Measurements from ENCODE around the gene P2RY8. TPM values are rescaled to one million over a fixed set of nuclear protein-coding genes. Genes with fewer than 3 reads are reported as not detected.

P2RY8 gene
- total RNA-seq, 2 donors from 2014 or later: 4.0 to 4.2 TPM

DNA sequence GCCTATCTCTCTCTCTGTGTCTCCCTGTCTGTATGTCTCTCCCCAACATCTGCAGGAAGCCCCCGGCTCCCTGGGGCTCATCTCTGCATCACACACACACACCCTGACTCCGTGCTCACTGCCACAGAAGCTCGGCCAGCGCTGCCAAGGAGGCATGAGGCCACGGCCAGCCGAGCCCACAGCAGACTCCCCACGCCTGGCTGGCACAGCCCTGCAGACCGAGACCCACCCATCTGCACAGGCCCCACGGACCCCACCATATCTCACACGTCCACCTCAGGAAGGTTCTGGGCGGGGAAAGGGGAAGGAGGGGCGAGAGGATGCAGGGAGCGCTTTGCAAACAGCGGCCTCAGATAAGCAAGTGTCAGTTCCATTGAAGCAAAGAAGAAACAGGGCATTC, 116.6 kb downstream of the P2RY8 start:
- TF ChIP-seq, protein P1, sequence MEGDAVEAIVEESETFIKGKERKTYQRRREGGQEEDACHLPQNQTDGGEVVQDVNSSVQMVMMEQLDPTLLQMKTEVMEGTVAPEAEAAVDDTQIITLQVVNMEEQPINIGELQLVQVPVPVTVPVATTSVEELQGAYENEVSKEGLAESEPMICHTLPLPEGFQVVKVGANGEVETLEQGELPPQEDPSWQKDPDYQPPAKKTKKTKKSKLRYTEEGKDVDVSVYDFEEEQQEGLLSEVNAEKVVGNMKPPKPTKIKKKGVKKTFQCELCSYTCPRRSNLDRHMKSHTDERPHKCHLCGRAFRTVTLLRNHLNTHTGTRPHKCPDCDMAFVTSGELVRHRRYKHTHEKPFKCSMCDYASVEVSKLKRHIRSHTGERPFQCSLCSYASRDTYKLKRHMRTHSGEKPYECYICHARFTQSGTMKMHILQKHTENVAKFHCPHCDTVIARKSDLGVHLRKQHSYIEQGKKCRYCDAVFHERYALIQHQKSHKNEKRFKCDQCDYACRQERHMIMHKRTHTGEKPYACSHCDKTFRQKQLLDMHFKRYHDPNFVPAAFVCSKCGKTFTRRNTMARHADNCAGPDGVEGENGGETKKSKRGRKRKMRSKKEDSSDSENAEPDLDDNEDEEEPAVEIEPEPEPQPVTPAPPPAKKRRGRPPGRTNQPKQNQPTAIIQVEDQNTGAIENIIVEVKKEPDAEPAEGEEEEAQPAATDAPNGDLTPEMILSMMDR (IDR thresholded peaks at IDR 0.05): no peak
- ATAC-seq (ENCODE audit: insufficient number of reproducible peaks, low FRiP score, low read depth) (no peak), DNase-seq (ENCODE audit: low spot score) (no peak)
- no peak overlapping the region for H3K4me3 ChIP-seq
- no peak overlapping the region for H3K27ac ChIP-seq
- no peaks in the 10 kb centered on the region for H3K4me1 ChIP-seq (ENCODE audit: control insufficient read depth in 1 of 2, low read depth in 2 of 2)
- peaks cover 52% of the 10 kb centered on the region for H3K36me3 ChIP-seq
- peaks cover 11% of the 10 kb centered on the region for H3K9me3 ChIP-seq
- H3K27me3 ChIP-seq (replicated peaks; ENCODE audit: insufficient read depth): no peaks in the 10 kb centered on the region

DNA sequence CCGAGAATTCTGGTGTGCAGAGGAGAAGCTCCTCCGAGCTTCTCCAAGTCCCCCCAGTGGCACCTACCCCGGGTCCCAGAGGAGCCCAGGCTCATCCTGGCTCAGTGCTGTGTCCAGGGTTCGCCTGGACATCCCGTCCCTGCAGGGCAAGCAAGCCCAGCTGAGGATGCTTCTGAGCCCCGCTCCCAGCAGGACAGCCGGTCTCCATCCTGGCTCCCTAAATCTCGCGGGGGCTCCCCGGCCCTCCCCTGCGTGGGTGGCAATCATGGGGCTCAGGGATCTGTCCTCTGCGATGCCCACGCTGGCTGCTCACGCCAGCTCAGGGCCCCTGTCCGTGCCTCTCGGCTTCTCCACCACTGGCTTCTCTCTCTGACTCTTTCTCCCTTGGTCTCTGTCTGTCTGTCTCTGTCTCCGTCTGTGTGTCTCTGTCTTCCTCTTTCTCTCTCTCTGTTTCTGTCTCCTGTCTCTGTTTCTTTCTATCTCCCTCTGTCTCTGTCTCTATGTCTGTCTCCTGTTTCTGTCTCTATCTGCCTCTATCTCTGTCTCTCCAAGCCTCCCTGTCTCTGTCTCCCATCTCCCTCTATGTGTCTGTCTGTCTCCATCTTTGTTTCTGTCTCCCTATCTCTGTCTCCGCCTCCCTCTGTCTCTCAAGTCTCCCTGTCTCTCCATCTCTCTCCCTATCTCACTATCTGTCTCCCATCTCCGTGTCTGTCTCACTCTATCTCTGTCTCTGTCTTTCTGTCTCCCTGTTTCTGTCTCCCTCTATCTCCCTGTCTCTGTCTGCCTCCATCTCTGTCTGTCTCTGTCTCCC, 117.2 kb downstream of the P2RY8 start:
- no peak for DNase-seq (ENCODE audit: low spot score)
- ATAC-seq (ENCODE audit: insufficient number of reproducible peaks, low FRiP score, low read depth): no peak

DNA sequence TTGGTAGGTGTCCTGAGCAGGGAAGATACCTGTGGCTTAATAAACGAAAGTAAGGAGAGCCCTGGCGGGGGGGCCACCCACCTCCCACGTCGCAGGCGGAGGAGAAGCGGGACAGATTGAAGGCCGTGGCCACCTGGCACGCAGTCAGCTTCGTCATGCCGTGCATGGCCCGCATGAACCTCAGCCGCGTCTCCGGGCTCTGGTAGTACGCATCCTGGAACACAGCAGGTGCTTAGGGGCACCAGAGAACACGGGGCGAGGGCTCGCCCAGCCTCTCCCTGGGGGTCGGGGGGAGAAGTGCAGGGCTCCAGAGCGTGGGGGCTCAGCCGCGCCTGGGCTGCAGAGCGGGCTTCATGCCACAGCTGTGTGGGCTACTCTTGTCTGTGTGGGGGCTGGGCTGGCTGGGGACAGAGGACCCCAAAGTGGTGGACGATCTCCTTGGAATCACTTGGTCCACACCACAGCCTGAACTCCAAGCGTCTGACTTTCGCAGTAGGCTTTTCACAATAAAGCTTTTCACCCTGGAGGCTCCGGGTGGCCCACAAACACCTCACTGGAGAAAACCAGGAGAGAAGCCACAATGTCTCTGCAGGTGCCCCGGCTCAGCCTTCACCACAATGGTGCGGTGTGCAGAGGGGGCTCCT, 118.0 kb downstream of the P2RY8 start:
- no peak for ATAC-seq (ENCODE audit: insufficient number of reproducible peaks, low FRiP score, low read depth)
- Histone ChIP-seq H3K9me3 (peaks cover 11% of the 10 kb centered on the region), H3K27ac (no peak overlapping the region), H3K4me1 (ENCODE audit: control insufficient read depth in 1 of 2, low read depth in 2 of 2) (no peaks in the 10 kb centered on the region), H3K36me3 (peaks cover 52% of the 10 kb centered on the region), H3K27me3 (replicated peaks; ENCODE audit: insufficient read depth) (no peaks in the 10 kb centered on the region), H3K4me3 (no peak overlapping the region)
- TF ChIP-seq, protein P1 (IDR thresholded peaks at IDR 0.05): no peak
- no peak for DNase-seq (ENCODE audit: low spot score)

More for the DNA sequence above, 117.2 kb downstream of the P2RY8 start:
- peaks cover 11% of the 10 kb centered on the region for H3K9me3 ChIP-seq
- H3K4me1 ChIP-seq (ENCODE audit: control insufficient read depth in 1 of 2, low read depth in 2 of 2): no peaks in the 10 kb centered on the region
- no peaks in the 10 kb centered on the region for H3K27me3 ChIP-seq (replicated peaks; ENCODE audit: insufficient read depth)
- TF ChIP-seq, protein P1 (IDR thresholded peaks at IDR 0.05): no peak
- H3K4me3 ChIP-seq: no peak overlapping the region
- peaks cover 47% of the 10 kb centered on the region for H3K36me3 ChIP-seq
- H3K27ac ChIP-seq: no peak overlapping the region

DNA sequence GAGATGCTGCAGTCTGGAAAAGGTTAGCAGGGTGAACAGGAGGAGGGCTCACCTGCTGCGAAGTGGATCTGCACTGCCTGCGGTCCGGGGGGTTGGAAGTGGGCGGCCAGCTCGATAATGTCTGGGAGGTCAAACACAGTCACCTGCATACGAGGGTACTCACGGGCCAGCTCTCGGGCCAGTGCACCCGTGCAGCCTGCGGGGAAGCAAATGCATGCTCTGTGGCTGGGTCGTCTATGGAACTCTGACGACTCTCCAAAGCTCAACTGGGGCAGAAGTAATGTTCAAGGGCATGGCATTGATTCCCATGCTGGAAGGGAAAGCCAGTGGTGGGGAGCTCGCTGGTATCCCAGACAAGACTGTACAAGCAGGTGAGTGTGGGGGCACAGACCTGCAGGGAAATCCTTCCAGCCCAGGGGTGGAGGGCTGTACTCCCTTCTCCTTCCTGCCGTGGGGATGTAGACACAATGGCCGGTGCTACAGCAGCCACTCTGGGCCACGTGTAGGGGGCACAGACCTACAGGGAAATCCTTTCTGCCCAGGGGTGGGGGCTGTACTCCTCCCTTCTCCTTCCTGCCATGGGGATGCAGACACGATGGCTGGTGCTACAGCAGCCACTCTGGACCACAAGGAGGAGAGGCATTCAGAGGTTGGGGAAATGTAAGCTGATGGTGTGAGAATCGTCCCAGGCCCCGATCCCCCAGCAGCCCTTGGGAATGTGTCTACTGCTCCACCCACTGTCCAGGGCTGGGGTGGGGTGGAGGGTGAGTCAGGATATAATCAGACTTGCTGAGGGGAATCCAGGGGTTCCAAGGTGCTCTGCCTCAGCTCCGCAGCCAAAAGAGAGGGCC, 118.8 kb downstream of the P2RY8 start:
- Histone ChIP-seq H3K27ac (no peak overlapping the region), H3K27me3 (replicated peaks; ENCODE audit: insufficient read depth) (no peaks in the 10 kb centered on the region), H3K9me3 (peaks cover 9% of the 10 kb centered on the region), H3K4me3 (no peak overlapping the region), H3K4me1 (ENCODE audit: control insufficient read depth in 1 of 2, low read depth in 2 of 2) (no peaks in the 10 kb centered on the region), H3K36me3 (peaks cover 57% of the 10 kb centered on the region)
- TF ChIP-seq, protein P1 (IDR thresholded peaks at IDR 0.05): no peak
- ATAC-seq (ENCODE audit: insufficient number of reproducible peaks, low FRiP score, low read depth) (no peak), DNase-seq (ENCODE audit: low spot score) (no peak)

Measured in thoracic aorta (tissue), 2 donors.